Activated naive CD4-positive, alpha-beta T cell treated with anti-CD3 and anti-CD28 coated beads, Interleukin-2, amount 50 U/mL, for 24 hours (primary cell): ENCODE measurements around the gene CD82.
"Not testable (repeated sequence)": the region's sequence is repeated elsewhere in the genome, so short reads cannot be mapped to it uniquely, and the experiment has no call there.

ENCODE experiments used
- H3K27ac Mint-ChIP-seq: one replicate; pipeline ENCODE4 v1.8.0; 2021; ENCODE audit warnings: mild to moderate bottlenecking, mixed read lengths
- H3K27me3 Mint-ChIP-seq: one replicate; pipeline ENCODE4 v1.8.0; 2021; ENCODE audit warnings: mixed read lengths
- H3K36me3 Mint-ChIP-seq: one replicate; pipeline ENCODE4 v1.8.0; 2021; ENCODE audit warnings: mixed read lengths
- H3K4me1 Mint-ChIP-seq: one replicate; pipeline ENCODE4 v1.8.0; 2021; ENCODE audit warnings: mixed read lengths
- H3K4me3 Mint-ChIP-seq: one replicate; pipeline ENCODE4 v1.8.0; 2021; ENCODE audit warnings: mild to moderate bottlenecking, mixed read lengths
- H3K9me3 Mint-ChIP-seq: one replicate; pipeline ENCODE4 v1.8.0; 2021; ENCODE audit warnings: mixed read lengths

The CD82 gene

GRCh38 chr11:44529895-44530412 lies 35.5 kb upstream of the CD82 start:
- H3K4me3 Mint-ChIP-seq: no peak overlapping the region

GRCh38 chr11:44530413-44531115 lies 34.9 kb upstream of the CD82 start:
- H3K4me1 Mint-ChIP-seq: peaks cover 11% of the 10 kb centered on the region
- no peaks in the 10 kb centered on the region for H3K27me3 Mint-ChIP-seq
- H3K4me3 Mint-ChIP-seq: no peak overlapping the region
- H3K9me3 Mint-ChIP-seq: no peaks in the 10 kb centered on the region
- peak overlapping the region; percentile 76 for H3K27ac Mint-ChIP-seq
- no peaks in the 10 kb centered on the region for H3K36me3 Mint-ChIP-seq

More at GRCh38 chr11:44529895-44530412, 35.5 kb upstream of the CD82 start:
- no peaks in the 10 kb centered on the region for H3K36me3 Mint-ChIP-seq
- H3K27me3 Mint-ChIP-seq: no peaks in the 10 kb centered on the region
- no peaks in the 10 kb centered on the region for H3K9me3 Mint-ChIP-seq
- peak overlapping the region; percentile 63 for H3K27ac Mint-ChIP-seq
- H3K4me1 Mint-ChIP-seq: peaks cover 11% of the 10 kb centered on the region

- H3K27ac Mint-ChIP-seq: no peak overlapping the region
- H3K4me3 Mint-ChIP-seq: no peak overlapping the region
- H3K27me3 Mint-ChIP-seq: no peaks in the 10 kb centered on the region
- peaks cover 11% of the 10 kb centered on the region for H3K4me1 Mint-ChIP-seq
- H3K9me3 Mint-ChIP-seq: no peaks in the 10 kb centered on the region
- H3K36me3 Mint-ChIP-seq: no peaks in the 10 kb centered on the region
These were observed 34.4 kb upstream of the CD82 start for GRCh38 chr11:44531116-44531504.

- Mint-ChIP-seq H3K27ac (no peak overlapping the region), H3K9me3 (no peaks in the 10 kb centered on the region)
These were observed 33.8 kb upstream of the CD82 start for GRCh38 chr11:44531636-44532035.

GRCh38 chr11:44532809-44533208 lies 32.7 kb upstream of the CD82 start:
- H3K36me3 Mint-ChIP-seq: no peaks in the 10 kb centered on the region
- no peak overlapping the region for H3K27ac Mint-ChIP-seq
- H3K4me1 Mint-ChIP-seq: peaks cover 11% of the 10 kb centered on the region
- no peaks in the 10 kb centered on the region for H3K27me3 Mint-ChIP-seq
- no peak overlapping the region for H3K4me3 Mint-ChIP-seq
- H3K9me3 Mint-ChIP-seq: no peaks in the 10 kb centered on the region

More at GRCh38 chr11:44531636-44532035, 33.8 kb upstream of the CD82 start:
- no peaks in the 10 kb centered on the region for H3K27me3 Mint-ChIP-seq
- H3K4me1 Mint-ChIP-seq: peaks cover 11% of the 10 kb centered on the region
- H3K4me3 Mint-ChIP-seq: no peak overlapping the region
- H3K36me3 Mint-ChIP-seq: no peaks in the 10 kb centered on the region

- Mint-ChIP-seq H3K27me3 (no peaks in the 10 kb centered on the region), H3K27ac (no peak overlapping the region), H3K9me3 (no peaks in the 10 kb centered on the region), H3K36me3 (no peaks in the 10 kb centered on the region), H3K4me3 (no peak overlapping the region), H3K4me1 (peaks cover 11% of the 10 kb centered on the region)
These were observed 31.3 kb upstream of the CD82 start for GRCh38 chr11:44533921-44534711.

GRCh38 chr11:44535191-44535980 lies 30.1 kb upstream of the CD82 start:
- H3K27ac Mint-ChIP-seq: no peak overlapping the region
- no peaks in the 10 kb centered on the region for H3K27me3 Mint-ChIP-seq
- H3K4me1 Mint-ChIP-seq: peaks cover 5% of the 10 kb centered on the region
- H3K36me3 Mint-ChIP-seq: no peaks in the 10 kb centered on the region
- no peak overlapping the region for H3K4me3 Mint-ChIP-seq
- H3K9me3 Mint-ChIP-seq: no peaks in the 10 kb centered on the region

- Mint-ChIP-seq H3K4me1 (no peaks in the 10 kb centered on the region), H3K4me3 (no peak overlapping the region), H3K36me3 (no peaks in the 10 kb centered on the region), H3K27me3 (no peaks in the 10 kb centered on the region), H3K27ac (no peak overlapping the region), H3K9me3 (no peaks in the 10 kb centered on the region)
These were observed 28.5 kb upstream of the CD82 start for GRCh38 chr11:44536788-44537516.

GRCh38 chr11:44537679-44538078 lies 27.8 kb upstream of the CD82 start:
- Mint-ChIP-seq H3K4me1 (no peaks in the 10 kb centered on the region), H3K27me3 (no peaks in the 10 kb centered on the region), H3K27ac (no peak overlapping the region), H3K36me3 (no peaks in the 10 kb centered on the region), H3K4me3 (no peak overlapping the region), H3K9me3 (no peaks in the 10 kb centered on the region)

GRCh38 chr11:44538375-44539054 lies 26.9 kb upstream of the CD82 start:
- no peaks in the 10 kb centered on the region for H3K9me3 Mint-ChIP-seq
- no peaks in the 10 kb centered on the region for H3K4me1 Mint-ChIP-seq
- H3K27me3 Mint-ChIP-seq: no peaks in the 10 kb centered on the region
- no peaks in the 10 kb centered on the region for H3K36me3 Mint-ChIP-seq
- H3K27ac Mint-ChIP-seq: no peak overlapping the region
- no peak overlapping the region for H3K4me3 Mint-ChIP-seq

GRCh38 chr11:44539971-44540370 lies 25.5 kb upstream of the CD82 start:
- no peaks in the 10 kb centered on the region for H3K4me1 Mint-ChIP-seq
- no peak overlapping the region for H3K27ac Mint-ChIP-seq
- H3K4me3 Mint-ChIP-seq: no peak overlapping the region
- H3K9me3 Mint-ChIP-seq: no peaks in the 10 kb centered on the region
- no peaks in the 10 kb centered on the region for H3K36me3 Mint-ChIP-seq
- no peaks in the 10 kb centered on the region for H3K27me3 Mint-ChIP-seq

GRCh38 chr11:44540667-44541066 lies 24.8 kb upstream of the CD82 start:
- Mint-ChIP-seq H3K27me3 (no peaks in the 10 kb centered on the region), H3K27ac (no peak overlapping the region), H3K9me3 (no peaks in the 10 kb centered on the region), H3K36me3 (no peaks in the 10 kb centered on the region), H3K4me3 (no peak overlapping the region), H3K4me1 (no peaks in the 10 kb centered on the region)

- no peaks in the 10 kb centered on the region for H3K4me1 Mint-ChIP-seq
- no peak overlapping the region for H3K4me3 Mint-ChIP-seq
- H3K27me3 Mint-ChIP-seq: no peaks in the 10 kb centered on the region
- H3K36me3 Mint-ChIP-seq: no peaks in the 10 kb centered on the region
- no peak overlapping the region for H3K27ac Mint-ChIP-seq
- no peaks in the 10 kb centered on the region for H3K9me3 Mint-ChIP-seq
These were observed 23.1 kb upstream of the CD82 start for GRCh38 chr11:44542372-44542771.

- not testable (repeated sequence) for H3K27ac Mint-ChIP-seq, H3K4me1 Mint-ChIP-seq, H3K27me3 Mint-ChIP-seq, H3K9me3 Mint-ChIP-seq, H3K4me3 Mint-ChIP-seq, H3K36me3 Mint-ChIP-seq
These were observed 18.5 kb upstream of the CD82 start for GRCh38 chr11:44546984-44547383.

- not testable (repeated sequence) for H3K27me3 Mint-ChIP-seq, H3K4me1 Mint-ChIP-seq, H3K4me3 Mint-ChIP-seq, H3K36me3 Mint-ChIP-seq, H3K27ac Mint-ChIP-seq, H3K9me3 Mint-ChIP-seq
These were observed 17.9 kb upstream of the CD82 start for GRCh38 chr11:44547534-44547933.
